ENCODE measurements around the gene ODF2.

DNA sequence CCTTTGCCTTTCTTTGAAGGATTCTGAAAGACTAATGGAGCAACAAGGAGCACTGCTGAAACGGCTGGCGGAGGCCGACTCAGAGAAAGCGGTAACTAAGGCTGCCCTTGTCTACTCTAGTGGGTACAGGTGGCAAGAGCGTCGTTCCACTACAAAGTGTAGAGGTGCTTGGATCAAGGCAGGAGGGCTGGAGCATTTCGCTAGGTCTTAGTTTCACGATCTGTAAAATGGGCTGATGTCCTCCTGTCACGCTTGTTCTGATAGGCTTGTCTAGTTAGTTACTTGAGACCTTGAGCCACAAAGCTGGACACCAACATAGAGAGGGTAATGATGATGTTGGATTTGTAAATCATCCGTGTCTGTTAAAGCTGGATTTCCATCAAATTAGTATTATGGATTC lies 25.8 kb downstream of the ODF2 start:
- TF ChIP-seq, protein P1, sequence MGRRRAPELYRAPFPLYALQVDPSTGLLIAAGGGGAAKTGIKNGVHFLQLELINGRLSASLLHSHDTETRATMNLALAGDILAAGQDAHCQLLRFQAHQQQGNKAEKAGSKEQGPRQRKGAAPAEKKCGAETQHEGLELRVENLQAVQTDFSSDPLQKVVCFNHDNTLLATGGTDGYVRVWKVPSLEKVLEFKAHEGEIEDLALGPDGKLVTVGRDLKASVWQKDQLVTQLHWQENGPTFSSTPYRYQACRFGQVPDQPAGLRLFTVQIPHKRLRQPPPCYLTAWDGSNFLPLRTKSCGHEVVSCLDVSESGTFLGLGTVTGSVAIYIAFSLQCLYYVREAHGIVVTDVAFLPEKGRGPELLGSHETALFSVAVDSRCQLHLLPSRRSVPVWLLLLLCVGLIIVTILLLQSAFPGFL (CRISPR knock-in tag; IDR thresholded peaks at IDR 0.05; ENCODE audit: borderline replicate concordance) = no peak
- TF ChIP-seq FOXJ3 (CRISPR knock-in tag; IDR thresholded peaks at IDR 0.05; ENCODE audit: borderline replicate concordance) (no peak), EMX1 (CRISPR knock-in tag; IDR thresholded peaks at IDR 0.05) (no peak), TP53 (CRISPR knock-in tag; IDR thresholded peaks at IDR 0.05) (no peak), NR2C2 (CRISPR knock-in tag; IDR thresholded peaks at IDR 0.05) (no peak), CREB1 (CRISPR knock-in tag; IDR thresholded peaks at IDR 0.05) (no peak)
- TF ChIP-seq, protein P2, sequence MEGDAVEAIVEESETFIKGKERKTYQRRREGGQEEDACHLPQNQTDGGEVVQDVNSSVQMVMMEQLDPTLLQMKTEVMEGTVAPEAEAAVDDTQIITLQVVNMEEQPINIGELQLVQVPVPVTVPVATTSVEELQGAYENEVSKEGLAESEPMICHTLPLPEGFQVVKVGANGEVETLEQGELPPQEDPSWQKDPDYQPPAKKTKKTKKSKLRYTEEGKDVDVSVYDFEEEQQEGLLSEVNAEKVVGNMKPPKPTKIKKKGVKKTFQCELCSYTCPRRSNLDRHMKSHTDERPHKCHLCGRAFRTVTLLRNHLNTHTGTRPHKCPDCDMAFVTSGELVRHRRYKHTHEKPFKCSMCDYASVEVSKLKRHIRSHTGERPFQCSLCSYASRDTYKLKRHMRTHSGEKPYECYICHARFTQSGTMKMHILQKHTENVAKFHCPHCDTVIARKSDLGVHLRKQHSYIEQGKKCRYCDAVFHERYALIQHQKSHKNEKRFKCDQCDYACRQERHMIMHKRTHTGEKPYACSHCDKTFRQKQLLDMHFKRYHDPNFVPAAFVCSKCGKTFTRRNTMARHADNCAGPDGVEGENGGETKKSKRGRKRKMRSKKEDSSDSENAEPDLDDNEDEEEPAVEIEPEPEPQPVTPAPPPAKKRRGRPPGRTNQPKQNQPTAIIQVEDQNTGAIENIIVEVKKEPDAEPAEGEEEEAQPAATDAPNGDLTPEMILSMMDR (IDR thresholded peaks at IDR 0.05) = no peak
- TF ChIP-seq, protein P3, sequence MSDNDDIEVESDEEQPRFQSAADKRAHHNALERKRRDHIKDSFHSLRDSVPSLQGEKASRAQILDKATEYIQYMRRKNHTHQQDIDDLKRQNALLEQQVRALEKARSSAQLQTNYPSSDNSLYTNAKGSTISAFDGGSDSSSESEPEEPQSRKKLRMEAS (CRISPR knock-in tag; IDR thresholded peaks at IDR 0.05) = no peak
- TF ChIP-seq, protein P4, sequence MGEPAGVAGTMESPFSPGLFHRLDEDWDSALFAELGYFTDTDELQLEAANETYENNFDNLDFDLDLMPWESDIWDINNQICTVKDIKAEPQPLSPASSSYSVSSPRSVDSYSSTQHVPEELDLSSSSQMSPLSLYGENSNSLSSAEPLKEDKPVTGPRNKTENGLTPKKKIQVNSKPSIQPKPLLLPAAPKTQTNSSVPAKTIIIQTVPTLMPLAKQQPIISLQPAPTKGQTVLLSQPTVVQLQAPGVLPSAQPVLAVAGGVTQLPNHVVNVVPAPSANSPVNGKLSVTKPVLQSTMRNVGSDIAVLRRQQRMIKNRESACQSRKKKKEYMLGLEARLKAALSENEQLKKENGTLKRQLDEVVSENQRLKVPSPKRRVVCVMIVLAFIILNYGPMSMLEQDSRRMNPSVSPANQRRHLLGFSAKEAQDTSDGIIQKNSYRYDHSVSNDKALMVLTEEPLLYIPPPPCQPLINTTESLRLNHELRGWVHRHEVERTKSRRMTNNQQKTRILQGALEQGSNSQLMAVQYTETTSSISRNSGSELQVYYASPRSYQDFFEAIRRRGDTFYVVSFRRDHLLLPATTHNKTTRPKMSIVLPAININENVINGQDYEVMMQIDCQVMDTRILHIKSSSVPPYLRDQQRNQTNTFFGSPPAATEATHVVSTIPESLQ (CRISPR knock-in tag; IDR thresholded peaks at IDR 0.05) = no peak
- TF ChIP-seq, protein P5, sequence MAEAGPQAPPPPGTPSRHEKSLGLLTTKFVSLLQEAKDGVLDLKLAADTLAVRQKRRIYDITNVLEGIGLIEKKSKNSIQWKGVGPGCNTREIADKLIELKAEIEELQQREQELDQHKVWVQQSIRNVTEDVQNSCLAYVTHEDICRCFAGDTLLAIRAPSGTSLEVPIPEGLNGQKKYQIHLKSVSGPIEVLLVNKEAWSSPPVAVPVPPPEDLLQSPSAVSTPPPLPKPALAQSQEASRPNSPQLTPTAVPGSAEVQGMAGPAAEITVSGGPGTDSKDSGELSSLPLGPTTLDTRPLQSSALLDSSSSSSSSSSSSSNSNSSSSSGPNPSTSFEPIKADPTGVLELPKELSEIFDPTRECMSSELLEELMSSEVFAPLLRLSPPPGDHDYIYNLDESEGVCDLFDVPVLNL (CRISPR knock-in tag; IDR thresholded peaks at IDR 0.05; ENCODE audit: borderline replicate concordance, low read depth) = no peak
- TF ChIP-seq, protein P6, sequence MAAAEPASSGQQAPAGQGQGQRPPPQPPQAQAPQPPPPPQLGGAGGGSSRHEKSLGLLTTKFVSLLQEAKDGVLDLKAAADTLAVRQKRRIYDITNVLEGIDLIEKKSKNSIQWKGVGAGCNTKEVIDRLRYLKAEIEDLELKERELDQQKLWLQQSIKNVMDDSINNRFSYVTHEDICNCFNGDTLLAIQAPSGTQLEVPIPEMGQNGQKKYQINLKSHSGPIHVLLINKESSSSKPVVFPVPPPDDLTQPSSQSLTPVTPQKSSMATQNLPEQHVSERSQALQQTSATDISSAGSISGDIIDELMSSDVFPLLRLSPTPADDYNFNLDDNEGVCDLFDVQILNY (CRISPR knock-in tag; IDR thresholded peaks at IDR 0.05) = no peak
- TF ChIP-seq, protein P7, sequence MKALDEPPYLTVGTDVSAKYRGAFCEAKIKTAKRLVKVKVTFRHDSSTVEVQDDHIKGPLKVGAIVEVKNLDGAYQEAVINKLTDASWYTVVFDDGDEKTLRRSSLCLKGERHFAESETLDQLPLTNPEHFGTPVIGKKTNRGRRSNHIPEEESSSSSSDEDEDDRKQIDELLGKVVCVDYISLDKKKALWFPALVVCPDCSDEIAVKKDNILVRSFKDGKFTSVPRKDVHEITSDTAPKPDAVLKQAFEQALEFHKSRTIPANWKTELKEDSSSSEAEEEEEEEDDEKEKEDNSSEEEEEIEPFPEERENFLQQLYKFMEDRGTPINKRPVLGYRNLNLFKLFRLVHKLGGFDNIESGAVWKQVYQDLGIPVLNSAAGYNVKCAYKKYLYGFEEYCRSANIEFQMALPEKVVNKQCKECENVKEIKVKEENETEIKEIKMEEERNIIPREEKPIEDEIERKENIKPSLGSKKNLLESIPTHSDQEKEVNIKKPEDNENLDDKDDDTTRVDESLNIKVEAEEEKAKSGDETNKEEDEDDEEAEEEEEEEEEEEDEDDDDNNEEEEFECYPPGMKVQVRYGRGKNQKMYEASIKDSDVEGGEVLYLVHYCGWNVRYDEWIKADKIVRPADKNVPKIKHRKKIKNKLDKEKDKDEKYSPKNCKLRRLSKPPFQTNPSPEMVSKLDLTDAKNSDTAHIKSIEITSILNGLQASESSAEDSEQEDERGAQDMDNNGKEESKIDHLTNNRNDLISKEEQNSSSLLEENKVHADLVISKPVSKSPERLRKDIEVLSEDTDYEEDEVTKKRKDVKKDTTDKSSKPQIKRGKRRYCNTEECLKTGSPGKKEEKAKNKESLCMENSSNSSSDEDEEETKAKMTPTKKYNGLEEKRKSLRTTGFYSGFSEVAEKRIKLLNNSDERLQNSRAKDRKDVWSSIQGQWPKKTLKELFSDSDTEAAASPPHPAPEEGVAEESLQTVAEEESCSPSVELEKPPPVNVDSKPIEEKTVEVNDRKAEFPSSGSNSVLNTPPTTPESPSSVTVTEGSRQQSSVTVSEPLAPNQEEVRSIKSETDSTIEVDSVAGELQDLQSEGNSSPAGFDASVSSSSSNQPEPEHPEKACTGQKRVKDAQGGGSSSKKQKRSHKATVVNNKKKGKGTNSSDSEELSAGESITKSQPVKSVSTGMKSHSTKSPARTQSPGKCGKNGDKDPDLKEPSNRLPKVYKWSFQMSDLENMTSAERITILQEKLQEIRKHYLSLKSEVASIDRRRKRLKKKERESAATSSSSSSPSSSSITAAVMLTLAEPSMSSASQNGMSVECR (CRISPR knock-in tag; IDR thresholded peaks at IDR 0.05; ENCODE audit: borderline replicate concordance) = no peak

Measured in WTC11 (cell line).